ENCODE results near the gene KRTAP9-2.
"Not testable (repeated sequence)": the region's sequence is repeated elsewhere in the genome, so short reads cannot be mapped to it uniquely, and the experiment has no call there.

The KRTAP9-2 gene

GRCh38 chr17:41226598-41227095, at the start of gene KRTAP9-2:
TSS of gene KRTAP9-2 (plus strand) at chr17:41226648. CDS start at chr17:41226655, 7 bp downstream.
- DNase-seq (ENCODE audit: low spot score): not testable (repeated sequence)

GRCh38 chr17:41176744-41177387, 49.6 kb upstream of the KRTAP9-2 start:
- DNase-seq (ENCODE audit: low spot score): no peak

- DNase-seq (ENCODE audit: low spot score): no peak
These were observed 48.6 kb upstream of the KRTAP9-2 start, which contains the start of gene KRTAP4-2 for GRCh38 chr17:41177727-41178271. TSS of gene KRTAP4-2 (minus strand) at chr17:41178221. CDS start at chr17:41178164, 57 bp downstream.

- no peak for DNase-seq (ENCODE audit: low spot score)
These were observed 48.1 kb upstream of the KRTAP9-2 start for GRCh38 chr17:41178341-41178740.

- DNase-seq (ENCODE audit: low spot score): no peak
These were observed 47.4 kb upstream of the KRTAP9-2 start for GRCh38 chr17:41178843-41179616.

- DNase-seq (ENCODE audit: low spot score): no peak
These were observed 41.9 kb upstream of the KRTAP9-2 start, which contains the start of gene KRTAP4-1 for GRCh38 chr17:41184480-41184961. TSS of gene KRTAP4-1 (minus strand) at chr17:41184911. CDS start at chr17:41184854, 57 bp downstream.

GRCh38 chr17:41185001-41185400, 41.4 kb upstream of the KRTAP9-2 start:
- no peak for DNase-seq (ENCODE audit: low spot score)

- DNase-seq (ENCODE audit: low spot score): no peak
These were observed 39.6 kb upstream of the KRTAP9-2 start for GRCh38 chr17:41186872-41187271.

- not testable (repeated sequence) for DNase-seq (ENCODE audit: low spot score)
These were observed 36.6 kb upstream of the KRTAP9-2 start, which contains the start of gene KRTAP9-1 for GRCh38 chr17:41189837-41190318. TSS of gene KRTAP9-1 (plus strand) at chr17:41189887. CDS start at chr17:41189887, 0 bp downstream.

GRCh38 chr17:41190328-41190727, 36.1 kb upstream of the KRTAP9-2 start:
- no peak for DNase-seq (ENCODE audit: low spot score)

- no peak for DNase-seq (ENCODE audit: low spot score)
These were observed 30.4 kb upstream of the KRTAP9-2 start for GRCh38 chr17:41196068-41196467.

- DNase-seq (ENCODE audit: low spot score): no peak
These were observed 26.9 kb upstream of the KRTAP9-2 start for GRCh38 chr17:41199421-41200078.

- no peak for DNase-seq (ENCODE audit: low spot score)
These were observed 14.5 kb upstream of the KRTAP9-2 start for GRCh38 chr17:41211845-41212466.

- DNase-seq (ENCODE audit: low spot score): no peak
These were observed 13.8 kb upstream of the KRTAP9-2 start for GRCh38 chr17:41212524-41213169.

GRCh38 chr17:41215681-41216080, 10.8 kb upstream of the KRTAP9-2 start:
- DNase-seq (ENCODE audit: low spot score): no peak

GRCh38 chr17:41223821-41224220, 2.6 kb upstream of the KRTAP9-2 start:
- no peak for DNase-seq (ENCODE audit: low spot score)

- DNase-seq (ENCODE audit: low spot score): no peak
These were observed 397 bp upstream of the KRTAP9-2 start for GRCh38 chr17:41226051-41226450.

GRCh38 chr17:41230094-41230493, 3.6 kb downstream of the KRTAP9-2 start:
- DNase-seq (ENCODE audit: low spot score): no peak

GRCh38 chr17:41231731-41232130, 5.3 kb downstream of the KRTAP9-2 start:
- no peak for DNase-seq (ENCODE audit: low spot score)

- DNase-seq (ENCODE audit: low spot score): not testable (repeated sequence)
These were observed 6.1 kb downstream of the KRTAP9-2 start, which contains the start of gene KRTAP9-3 for GRCh38 chr17:41232399-41233105. TSS of gene KRTAP9-3 (plus strand) at chr17:41232449. CDS start at chr17:41232502, 53 bp downstream.
